HG03175 (cell line): ENCODE results near the gene NR1H4.
"Not testable (repeated sequence)": the region's sequence is repeated elsewhere in the genome, so short reads cannot be mapped to it uniquely, and the experiment has no call there.

Source experiments
- ATAC-seq: cut with Tn5 transposase; IDR thresholded peaks from one replicate; pipeline ENCODE4 v1.9.1; 2021; ENCODE audit warnings: mild to moderate bottlenecking, moderate library complexity; ENCODE audit not compliant: unreplicated experiment

Gene NR1H4

DNA sequence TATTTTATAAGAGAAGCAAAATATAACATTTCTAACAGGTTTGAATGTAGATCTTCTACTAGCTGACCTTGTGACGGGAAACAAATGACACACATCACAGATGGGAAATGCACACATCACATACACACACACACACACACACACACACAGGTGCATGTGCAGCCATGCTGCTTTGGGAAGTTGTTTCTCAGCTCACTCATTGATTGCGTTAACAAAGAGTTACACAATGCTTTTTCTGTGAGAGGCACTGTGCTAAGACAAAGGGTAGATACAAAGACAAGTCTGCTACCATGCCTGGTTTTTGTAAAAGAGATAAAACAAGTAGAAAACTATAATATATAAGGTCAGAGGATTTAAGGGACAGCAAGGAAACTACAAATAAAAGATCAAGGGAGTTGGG lies 1.3 kb upstream of the NR1H4 start:
- no peak for ATAC-seq

DNA sequence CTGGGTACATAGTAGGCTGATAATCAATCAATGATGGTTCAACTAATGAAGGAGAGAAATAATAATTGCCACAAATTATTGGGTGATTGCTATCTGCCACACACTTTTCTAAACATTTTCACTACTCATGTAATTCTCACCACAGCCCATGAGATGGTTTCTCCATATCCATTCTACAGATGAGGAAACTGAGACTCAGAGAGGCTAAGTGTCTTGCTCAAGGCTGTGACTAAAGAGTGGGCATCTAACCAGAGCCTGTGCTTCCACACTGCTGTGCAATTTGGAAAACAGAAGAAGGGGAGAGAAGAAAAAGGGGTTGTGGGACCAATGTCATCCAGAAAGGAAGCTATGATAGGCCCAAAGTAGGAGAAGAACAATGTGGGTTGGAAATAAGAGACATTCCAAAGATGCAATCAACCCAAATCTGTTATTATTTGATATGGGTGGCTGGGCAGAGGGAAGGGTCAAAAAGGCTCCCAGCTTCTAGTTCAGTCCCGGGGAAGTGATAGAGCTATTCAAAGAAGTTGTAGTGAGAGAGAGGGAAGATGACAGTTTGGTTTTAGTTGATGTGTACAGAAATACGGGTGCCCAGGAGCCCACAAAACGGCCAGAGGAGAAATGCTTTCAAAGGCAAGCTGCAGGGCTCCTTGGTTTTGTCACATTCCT lies 483 bp upstream of the NR1H4 start:
- ATAC-seq = no peak

GRCh38 chr12:100474617-100475016 lies 951 bp downstream of the NR1H4 start:
- no peak for ATAC-seq

DNA sequence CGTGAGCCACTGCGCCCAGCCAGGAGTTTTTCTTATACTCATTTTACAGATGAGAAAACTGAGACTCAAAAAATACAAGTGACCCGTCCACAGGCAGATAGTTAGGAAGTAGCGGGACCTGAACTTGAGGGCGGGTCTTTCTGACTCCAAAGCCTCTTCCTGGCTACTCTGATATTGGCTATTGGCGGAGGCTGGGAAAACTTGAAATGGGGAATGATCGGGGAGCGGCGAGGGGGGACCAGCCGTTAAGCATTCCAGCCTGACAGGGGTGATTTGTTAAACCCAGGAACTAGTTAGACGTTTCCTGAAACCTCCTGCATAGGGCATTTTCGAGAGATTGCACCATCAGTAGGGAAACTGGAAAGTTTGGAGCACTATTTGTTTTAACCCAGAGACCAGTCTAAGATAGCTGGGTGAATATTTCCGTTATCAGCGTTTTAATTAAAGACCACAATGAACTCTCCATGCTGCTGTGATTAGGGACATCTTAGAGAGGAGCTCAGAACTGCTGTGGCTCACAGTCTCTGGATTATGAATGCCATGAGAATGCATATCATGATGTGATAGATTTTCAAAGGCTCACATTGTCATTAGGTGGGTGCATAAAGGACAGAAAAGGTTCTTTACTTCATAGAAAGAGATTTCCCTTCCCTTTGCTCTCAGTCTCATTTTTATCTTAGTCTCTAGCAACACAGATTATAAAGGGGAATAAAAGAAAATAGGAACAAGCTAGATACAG lies 2.5 kb downstream of the NR1H4 start:
- ATAC-seq = no peak

- no peak for ATAC-seq
Measured at GRCh38 chr12:100481021-100481420, 7.4 kb downstream of the NR1H4 start.

- no peak for ATAC-seq
Measured at GRCh38 chr12:100484183-100484886, 10.7 kb downstream of the NR1H4 start.

- no peak for ATAC-seq
Measured at GRCh38 chr12:100484891-100485471, 11.3 kb downstream of the NR1H4 start.

- no peak for ATAC-seq
Measured at GRCh38 chr12:100485983-100486382, 12.3 kb downstream of the NR1H4 start.

DNA sequence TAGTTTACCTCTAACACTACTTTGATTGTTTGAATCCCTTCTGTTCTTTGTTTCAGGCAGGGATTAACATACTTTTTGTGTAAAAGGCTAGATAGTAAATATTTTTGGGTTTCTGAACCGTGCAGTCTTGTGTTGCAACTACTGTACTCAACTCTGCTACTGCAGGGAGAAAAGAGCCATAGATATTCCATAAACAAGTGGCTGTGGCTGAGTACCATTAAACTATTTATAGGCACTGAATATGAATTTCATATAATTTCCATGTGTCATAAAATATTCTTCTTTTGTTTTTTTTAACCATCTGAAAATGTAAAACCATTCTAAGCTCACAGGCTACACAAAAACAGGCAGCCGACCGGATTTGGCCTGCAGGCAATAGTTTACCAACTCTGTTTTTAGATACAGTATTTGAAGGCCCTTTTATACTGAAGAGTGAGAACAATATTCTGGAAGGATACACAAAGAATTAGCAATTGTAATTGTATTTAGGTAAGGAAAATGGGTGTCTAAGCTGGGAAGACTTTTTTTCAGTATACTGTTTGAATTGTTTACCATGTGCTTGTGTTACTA lies 15.7 kb downstream of the NR1H4 start:
- ATAC-seq = no peak

- no peak for ATAC-seq
Measured at GRCh38 chr12:100490056-100490455, 16.4 kb downstream of the NR1H4 start.

GRCh38 chr12:100491104-100491503 lies 17.4 kb downstream of the NR1H4 start:
- no peak for ATAC-seq

- ATAC-seq = no peak
Measured at GRCh38 chr12:100493396-100494012, 19.8 kb downstream of the NR1H4 start.

GRCh38 chr12:100494026-100494425 lies 20.4 kb downstream of the NR1H4 start:
- ATAC-seq = no peak

GRCh38 chr12:100494538-100494937 lies 20.9 kb downstream of the NR1H4 start:
- ATAC-seq = no peak

DNA sequence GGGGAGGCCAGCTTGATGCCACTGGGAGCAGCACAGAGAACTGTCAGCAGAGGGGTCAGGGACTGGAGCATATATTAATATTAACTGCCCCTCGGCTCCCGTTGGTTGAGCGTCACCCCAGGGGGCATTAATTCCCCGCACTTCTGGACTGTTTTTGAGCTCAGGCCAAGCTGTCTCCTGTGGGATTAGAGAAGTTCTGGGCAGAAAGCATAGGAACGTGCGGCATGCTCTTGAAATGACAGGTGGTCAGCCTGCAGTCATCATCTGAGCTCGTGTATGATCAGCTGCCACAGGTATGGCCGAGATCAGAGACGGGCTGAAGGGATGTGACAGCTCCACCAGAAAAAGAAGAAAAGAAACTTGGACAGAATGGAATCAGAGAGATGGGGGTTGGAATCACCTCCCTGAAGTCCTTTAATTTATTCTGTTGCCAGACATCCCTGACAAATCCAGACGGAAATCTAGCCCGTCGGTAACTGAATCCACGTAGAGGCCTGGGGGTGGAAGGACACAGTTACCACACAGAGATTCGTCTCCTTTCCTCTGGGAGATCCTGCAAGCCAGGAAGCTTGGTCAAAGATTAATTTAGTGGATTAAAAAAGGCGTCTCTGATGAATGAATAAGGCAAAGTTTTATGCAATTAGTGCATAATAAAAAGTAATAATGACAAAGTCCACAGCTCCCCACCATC lies 23.6 kb downstream of the NR1H4 start:
- ATAC-seq = no peak

DNA sequence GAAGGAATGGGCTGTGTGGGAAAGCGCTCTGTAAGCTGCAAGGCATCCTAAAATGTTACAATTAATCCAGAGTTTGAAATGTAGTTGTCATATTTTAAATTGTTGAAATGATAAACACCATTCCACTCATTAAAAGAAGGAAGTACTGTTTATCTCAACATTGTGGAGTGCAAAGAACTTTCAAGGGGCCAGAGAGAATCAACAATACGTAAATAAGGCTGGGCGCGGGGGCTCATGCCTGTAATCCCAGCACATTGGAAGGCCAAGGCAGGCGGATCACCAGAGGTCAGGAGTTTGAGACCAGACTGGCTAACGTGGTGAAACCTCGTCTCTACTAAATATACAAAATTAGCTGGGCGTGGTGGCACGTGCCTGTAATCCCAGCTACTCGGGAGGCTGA lies 24.5 kb downstream of the NR1H4 start:
- no peak for ATAC-seq

- no peak for ATAC-seq
Measured at GRCh38 chr12:100499416-100499815, 25.8 kb downstream of the NR1H4 start.

GRCh38 chr12:100502718-100503117 lies 29.1 kb downstream of the NR1H4 start:
- ATAC-seq = not testable (repeated sequence)

- no peak for ATAC-seq
Measured at GRCh38 chr12:100503228-100503628, 29.6 kb downstream of the NR1H4 start.

- no peak for ATAC-seq
Measured at GRCh38 chr12:100504804-100505203, 31.1 kb downstream of the NR1H4 start.
